ENCODE measurements around the gene AURKB. TPM values are rescaled to one million over a fixed set of nuclear protein-coding genes. Genes with fewer than 3 reads are reported as not detected.

The AURKB gene
- total RNA-seq, 1 experiment from 2014 or later, result 71.0 TPM

DNA sequence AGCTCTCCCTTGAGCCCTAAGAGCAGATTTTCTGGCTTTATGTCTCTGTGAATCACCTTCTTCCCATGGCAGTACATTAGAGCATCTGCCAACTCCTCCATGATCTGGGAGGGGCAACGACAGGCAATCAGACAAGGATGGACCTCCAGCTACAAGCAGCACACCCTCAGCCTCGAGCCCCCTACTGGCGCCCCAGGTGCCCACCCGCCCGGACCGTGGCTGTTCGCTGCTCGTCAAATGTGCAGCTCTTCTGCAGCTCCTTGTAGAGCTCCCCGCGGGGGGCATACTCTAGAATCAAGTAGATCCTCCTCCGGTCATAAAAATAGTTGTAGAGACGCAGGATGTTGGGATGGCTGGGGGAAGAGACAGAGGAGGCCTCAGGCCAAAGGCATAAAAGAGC lies 3.8 kb downstream of the AURKB start:
- H3K9me3 ChIP-seq (ENCODE audit: low read length), result no peaks in the 10 kb centered on the region
- H3K4me3 ChIP-seq (ENCODE audit: low read length), result no peak overlapping the region
- H3K4me1 ChIP-seq (ENCODE audit: low read length), result peaks cover 21% of the 10 kb centered on the region
- no peak for DNase-seq
- H3K27ac ChIP-seq (ENCODE audit: low read length), result no peak overlapping the region
- H3K36me3 ChIP-seq (ENCODE audit: insufficient read depth, low read length), result peaks cover 29% of the 10 kb centered on the region
- no peak overlapping the region for H2AFZ ChIP-seq (ENCODE audit: low read length)
- no peaks in the 10 kb centered on the region for H3K9me2 ChIP-seq (replicated peaks; ENCODE audit: insufficient read depth, low read length)
- H4K20me1 ChIP-seq (ENCODE audit: insufficient read depth, low read depth, low read length), result 0 out of 2 replicates have a peak, but pooled peaks cover 3% of the 10 kb centered on the region
- no peaks in the 10 kb centered on the region for H3K27me3 ChIP-seq (ENCODE audit: low read length)
- H3K79me2 ChIP-seq (ENCODE audit: low read length), result peaks cover 26% of the 10 kb centered on the region
- H3K4me2 ChIP-seq (ENCODE audit: low read depth, low read length, poor library complexity, severe bottlenecking), result no peak overlapping the region
- H3K9ac ChIP-seq (ENCODE audit: low read length), result no peak overlapping the region

DNA sequence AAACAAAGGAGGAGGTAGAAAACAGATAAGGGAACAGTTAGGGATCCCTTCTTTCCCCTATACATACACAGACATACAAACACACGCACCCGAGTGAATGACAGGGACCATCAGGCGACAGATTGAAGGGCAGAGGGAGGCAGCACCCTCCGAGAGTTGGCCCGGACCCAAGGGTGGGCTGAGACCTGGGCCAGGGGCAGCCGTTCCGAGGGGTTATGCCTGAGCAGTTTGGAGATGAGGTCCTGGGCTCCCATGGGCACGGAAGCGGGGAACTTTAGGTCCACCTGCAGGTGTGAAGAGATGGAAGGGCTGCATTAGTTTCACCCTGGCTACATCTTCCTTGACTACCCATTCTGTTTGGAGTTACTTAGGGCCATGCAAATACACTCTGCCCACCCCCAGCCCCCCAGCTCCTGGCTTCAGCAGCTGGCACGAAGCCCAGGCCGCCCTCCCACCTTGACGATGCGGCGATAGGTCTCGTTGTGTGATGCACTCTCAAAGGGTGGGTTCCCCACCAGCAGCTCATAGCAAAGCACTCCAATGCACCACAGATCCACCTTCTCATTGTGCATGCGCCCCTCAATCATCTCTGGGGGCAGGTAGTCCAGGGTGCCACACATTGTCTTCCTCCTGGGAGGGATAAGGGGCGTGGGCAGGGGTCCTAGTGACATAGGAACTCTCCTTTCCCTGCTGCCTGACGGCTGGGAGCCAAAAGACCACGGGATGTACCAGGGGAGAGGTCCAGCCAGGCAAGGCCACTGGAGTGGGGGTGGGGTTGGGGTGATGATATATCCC lies 5.4 kb downstream of the AURKB start:
- Histone ChIP-seq H3K4me1 (ENCODE audit: low read length) (peaks cover 13% of the 10 kb centered on the region), H4K20me1 (ENCODE audit: insufficient read depth, low read depth, low read length) (0 out of 2 replicates have a peak, but pooled peaks cover 3% of the 10 kb centered on the region), H3K79me2 (ENCODE audit: low read length) (peaks cover 22% of the 10 kb centered on the region), H3K4me3 (ENCODE audit: low read length) (no peak overlapping the region), H3K9me2 (replicated peaks; ENCODE audit: insufficient read depth, low read length) (no peaks in the 10 kb centered on the region), H3K9me3 (ENCODE audit: low read length) (no peaks in the 10 kb centered on the region), H3K9ac (ENCODE audit: low read length) (no peak overlapping the region), H3K27ac (ENCODE audit: low read length) (no peak overlapping the region), H2AFZ (ENCODE audit: low read length) (no peak overlapping the region), H3K27me3 (ENCODE audit: low read length) (no peaks in the 10 kb centered on the region), H3K4me2 (ENCODE audit: low read depth, low read length, poor library complexity, severe bottlenecking) (no peak overlapping the region), H3K36me3 (ENCODE audit: insufficient read depth, low read length) (peaks cover 29% of the 10 kb centered on the region)
- no peak for DNase-seq

DNA sequence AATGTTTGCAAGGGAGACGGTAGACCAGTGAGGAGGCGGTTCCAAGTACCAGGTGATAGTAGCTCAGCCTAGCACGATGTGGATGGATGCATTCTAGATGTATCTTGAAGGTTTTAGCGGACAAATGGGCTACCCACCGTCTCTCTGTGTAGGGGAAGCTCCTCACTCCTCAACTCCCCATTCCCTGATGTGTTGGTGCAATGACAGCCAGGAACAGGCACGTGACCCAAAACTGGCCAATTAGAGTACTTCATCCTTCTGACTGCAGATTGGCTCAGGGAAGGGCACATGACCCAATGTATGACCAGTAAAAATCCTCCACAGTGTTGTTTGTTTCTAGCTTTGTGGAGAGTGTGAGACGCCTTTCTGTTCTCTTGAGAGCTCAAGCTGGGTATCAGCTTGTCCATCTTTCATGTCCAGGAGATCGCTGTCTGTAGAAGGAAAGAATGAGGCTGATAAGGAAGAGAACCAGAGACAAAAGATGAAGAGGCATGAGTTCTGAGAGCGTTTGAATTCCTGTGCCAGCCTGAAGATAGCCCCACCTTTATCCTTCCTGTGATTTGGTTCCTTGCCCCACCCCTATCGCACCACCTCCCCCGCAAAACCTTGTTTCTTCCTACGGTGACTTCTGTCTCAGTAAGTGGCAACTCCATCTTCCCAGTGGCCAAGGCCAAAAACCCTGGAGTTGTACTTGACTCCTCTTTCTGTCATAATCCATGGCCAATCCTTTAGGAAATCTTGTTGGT lies 18.1 kb downstream of the AURKB start:
- peak overlapping the region; percentile 64 for H3K4me3 ChIP-seq (ENCODE audit: low read length)
- H3K27ac ChIP-seq (ENCODE audit: low read length), result peak overlapping the region; percentile 66
- no peaks in the 10 kb centered on the region for H3K9me3 ChIP-seq (ENCODE audit: low read length)
- no peaks in the 10 kb centered on the region for H3K9me2 ChIP-seq (replicated peaks; ENCODE audit: insufficient read depth, low read length)
- no peaks in the 10 kb centered on the region for H3K27me3 ChIP-seq (ENCODE audit: low read length)
- H3K79me2 ChIP-seq (ENCODE audit: low read length), result peaks cover 21% of the 10 kb centered on the region
- peaks cover 46% of the 10 kb centered on the region for H3K4me1 ChIP-seq (ENCODE audit: low read length)
- H3K9ac ChIP-seq (ENCODE audit: low read length), result peak overlapping the region; percentile 70
- H2AFZ ChIP-seq (ENCODE audit: low read length), result peak overlapping the region; percentile 36; the same call in 1 of the 2 replicates
- peaks cover 12% of the 10 kb centered on the region; the same call in 1 of the 2 replicates for H4K20me1 ChIP-seq (ENCODE audit: insufficient read depth, low read depth, low read length)
- DNase-seq, result peak; percentile 93
- peak overlapping the region; percentile 69 for H3K4me2 ChIP-seq (ENCODE audit: low read depth, low read length, poor library complexity, severe bottlenecking)
- H3K36me3 ChIP-seq (ENCODE audit: insufficient read depth, low read length), result no peaks in the 10 kb centered on the region

DNA sequence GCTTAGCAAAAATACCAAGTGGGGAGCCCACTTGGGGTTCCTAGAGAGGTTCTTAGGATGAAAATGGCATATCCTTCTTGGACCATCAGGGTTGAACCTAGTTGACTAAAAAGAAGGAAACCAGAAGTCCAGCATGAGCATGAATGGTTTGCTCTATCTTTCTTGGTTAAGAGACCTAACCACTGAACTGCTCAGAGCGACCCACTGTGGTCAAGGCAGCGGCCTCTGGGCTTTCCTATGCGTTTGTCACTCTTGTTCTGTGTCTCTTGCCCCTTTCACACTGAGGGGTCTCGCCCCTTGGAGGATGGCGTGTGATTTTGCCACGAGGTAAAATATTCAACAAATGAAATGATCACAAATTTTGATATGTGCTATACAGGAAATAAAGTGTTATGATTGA lies 19.9 kb downstream of the AURKB start:
- peak overlapping the region; percentile 57; the same call in 1 of the 2 replicates for H3K4me3 ChIP-seq (ENCODE audit: low read length)
- H4K20me1 ChIP-seq (ENCODE audit: insufficient read depth, low read depth, low read length), result peaks cover 12% of the 10 kb centered on the region; the same call in 1 of the 2 replicates
- H3K27ac ChIP-seq (ENCODE audit: low read length), result peak overlapping the region; percentile 49
- H3K4me1 ChIP-seq (ENCODE audit: low read length), result peaks cover 46% of the 10 kb centered on the region
- no peaks in the 10 kb centered on the region for H3K36me3 ChIP-seq (ENCODE audit: insufficient read depth, low read length)
- peak overlapping the region; percentile 13; the same call in 1 of the 2 replicates for H2AFZ ChIP-seq (ENCODE audit: low read length)
- peaks cover 21% of the 10 kb centered on the region for H3K79me2 ChIP-seq (ENCODE audit: low read length)
- peak overlapping the region; percentile 60 for H3K9ac ChIP-seq (ENCODE audit: low read length)
- no peaks in the 10 kb centered on the region for H3K9me2 ChIP-seq (replicated peaks; ENCODE audit: insufficient read depth, low read length)
- H3K4me2 ChIP-seq (ENCODE audit: low read depth, low read length, poor library complexity, severe bottlenecking), result peak overlapping the region; percentile 74
- H3K27me3 ChIP-seq (ENCODE audit: low read length), result no peaks in the 10 kb centered on the region
- no peak for DNase-seq
- no peaks in the 10 kb centered on the region for H3K9me3 ChIP-seq (ENCODE audit: low read length)

DNA sequence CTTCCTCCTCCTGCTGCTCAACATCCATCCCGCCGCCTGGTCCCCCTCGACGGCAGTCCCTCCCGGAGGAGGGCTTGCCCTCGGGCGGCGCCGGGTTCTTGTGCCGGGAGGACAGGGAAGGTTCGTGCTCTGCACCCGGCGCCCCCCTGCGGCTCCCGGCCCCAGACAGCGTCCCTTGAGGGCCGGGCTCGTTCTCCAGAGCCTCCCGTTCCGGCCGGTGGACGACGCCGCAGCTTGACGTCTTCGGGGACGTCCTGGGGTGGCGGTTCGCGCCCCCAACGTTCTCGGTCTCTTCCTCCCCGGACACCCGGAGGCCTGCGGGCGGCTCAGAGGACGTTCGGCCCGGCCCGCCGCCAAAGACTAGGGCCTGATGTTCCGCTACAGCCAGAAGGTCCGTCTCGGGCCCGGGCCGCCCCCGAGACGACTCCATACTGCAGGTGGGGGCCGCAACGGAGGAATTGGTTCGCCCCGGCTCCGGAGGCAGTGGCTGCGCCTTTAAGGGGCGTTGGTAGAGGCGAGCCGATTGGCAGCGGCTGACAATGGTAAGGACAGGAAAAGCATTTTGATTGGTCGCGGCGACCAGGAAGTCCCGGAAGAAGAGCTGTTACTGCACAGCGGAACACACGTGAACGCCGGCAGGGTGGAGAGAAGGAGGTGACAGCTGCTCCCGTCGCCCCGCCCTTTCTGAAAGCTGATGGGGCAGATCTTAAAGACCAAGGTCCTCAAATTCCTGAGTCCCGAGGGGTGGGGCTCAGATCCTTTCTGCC lies 20.5 kb downstream of the AURKB start, which contains the start of gene BORCS6:
TSS of gene BORCS6 (minus strand) at position 470 of the 767 bp plus-strand sequence. CDS start at position 430, 40 bp downstream.
- H4K20me1 ChIP-seq (ENCODE audit: insufficient read depth, low read depth, low read length), result peaks cover 12% of the 10 kb centered on the region; the same call in 1 of the 2 replicates
- H3K79me2 ChIP-seq (ENCODE audit: low read length), result peaks cover 21% of the 10 kb centered on the region
- H3K9me2 ChIP-seq (replicated peaks; ENCODE audit: insufficient read depth, low read length), result no peaks in the 10 kb centered on the region
- DNase-seq, result peak; percentile 98
- no peaks in the 10 kb centered on the region for H3K27me3 ChIP-seq (ENCODE audit: low read length)
- peak within 1 kb of the TSS; percentile 47; the same call in 1 of the 2 replicates for H2AFZ ChIP-seq (ENCODE audit: low read length)
- H3K4me3 ChIP-seq (ENCODE audit: low read length), result peak within 1 kb of the TSS; percentile 73
- no peaks in the 10 kb centered on the region for H3K9me3 ChIP-seq (ENCODE audit: low read length)
- peak within 1 kb of the TSS; percentile 83 for H3K9ac ChIP-seq (ENCODE audit: low read length)
- H3K4me1 ChIP-seq (ENCODE audit: low read length), result peaks cover 47% of the 10 kb centered on the region
- H3K36me3 ChIP-seq (ENCODE audit: insufficient read depth, low read length), result no peaks in the 10 kb centered on the region
- peak within 1 kb of the TSS; percentile 86 for H3K27ac ChIP-seq (ENCODE audit: low read length)
- H3K4me2 ChIP-seq (ENCODE audit: low read depth, low read length, poor library complexity, severe bottlenecking), result peak within 1 kb of the TSS; percentile 99

DNA sequence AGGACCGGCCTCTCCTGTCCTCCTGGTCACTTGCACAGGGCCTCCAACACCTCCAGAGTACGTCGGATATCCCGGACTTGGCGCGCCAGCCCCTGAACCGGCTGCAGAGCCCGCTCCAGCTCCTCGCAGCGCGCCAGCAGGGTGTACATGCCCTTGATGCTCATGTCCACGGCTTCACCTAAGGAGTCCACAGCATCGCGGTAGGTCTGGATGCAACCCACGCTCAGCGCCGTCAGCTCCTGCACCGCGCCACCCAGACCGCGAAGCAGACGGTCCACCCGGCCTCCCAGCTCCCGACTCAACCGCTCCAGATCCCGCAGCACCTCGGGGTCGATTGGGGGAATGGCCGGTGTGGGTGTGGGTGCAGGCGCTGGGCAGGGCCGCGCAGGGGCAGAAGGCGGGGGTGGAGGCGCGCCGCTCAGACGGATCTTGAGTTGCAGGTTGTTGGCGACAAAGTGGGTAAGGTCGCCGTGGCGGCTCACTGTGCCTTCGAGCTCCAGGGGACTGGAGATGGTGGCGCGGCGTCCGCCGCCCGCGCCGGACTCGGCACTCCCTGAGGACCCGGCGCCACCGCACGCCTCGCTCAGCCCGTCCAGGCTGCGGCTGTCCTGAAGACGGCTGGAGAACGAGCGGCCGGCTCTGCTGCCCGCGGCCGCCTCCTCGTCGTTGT lies 21.2 kb downstream of the AURKB start:
- H3K27ac ChIP-seq (ENCODE audit: low read length), result peak overlapping the region; percentile 86
- no peaks in the 10 kb centered on the region for H3K27me3 ChIP-seq (ENCODE audit: low read length)
- H4K20me1 ChIP-seq (ENCODE audit: insufficient read depth, low read depth, low read length), result peaks cover 12% of the 10 kb centered on the region; the same call in 1 of the 2 replicates
- H2AFZ ChIP-seq (ENCODE audit: low read length), result 0 out of 2 replicates have a peak overlapping the region, but pooled peaks have one; percentile 47
- no peaks in the 10 kb centered on the region for H3K9me3 ChIP-seq (ENCODE audit: low read length)
- no peaks in the 10 kb centered on the region for H3K9me2 ChIP-seq (replicated peaks; ENCODE audit: insufficient read depth, low read length)
- H3K4me1 ChIP-seq (ENCODE audit: low read length), result peaks cover 47% of the 10 kb centered on the region
- peaks cover 21% of the 10 kb centered on the region for H3K79me2 ChIP-seq (ENCODE audit: low read length)
- H3K36me3 ChIP-seq (ENCODE audit: insufficient read depth, low read length), result no peaks in the 10 kb centered on the region
- H3K4me2 ChIP-seq (ENCODE audit: low read depth, low read length, poor library complexity, severe bottlenecking), result peak overlapping the region; percentile 99
- peak; percentile 58 for DNase-seq
- peak overlapping the region; percentile 83 for H3K9ac ChIP-seq (ENCODE audit: low read length)
- peak overlapping the region; percentile 73 for H3K4me3 ChIP-seq (ENCODE audit: low read length)

DNA sequence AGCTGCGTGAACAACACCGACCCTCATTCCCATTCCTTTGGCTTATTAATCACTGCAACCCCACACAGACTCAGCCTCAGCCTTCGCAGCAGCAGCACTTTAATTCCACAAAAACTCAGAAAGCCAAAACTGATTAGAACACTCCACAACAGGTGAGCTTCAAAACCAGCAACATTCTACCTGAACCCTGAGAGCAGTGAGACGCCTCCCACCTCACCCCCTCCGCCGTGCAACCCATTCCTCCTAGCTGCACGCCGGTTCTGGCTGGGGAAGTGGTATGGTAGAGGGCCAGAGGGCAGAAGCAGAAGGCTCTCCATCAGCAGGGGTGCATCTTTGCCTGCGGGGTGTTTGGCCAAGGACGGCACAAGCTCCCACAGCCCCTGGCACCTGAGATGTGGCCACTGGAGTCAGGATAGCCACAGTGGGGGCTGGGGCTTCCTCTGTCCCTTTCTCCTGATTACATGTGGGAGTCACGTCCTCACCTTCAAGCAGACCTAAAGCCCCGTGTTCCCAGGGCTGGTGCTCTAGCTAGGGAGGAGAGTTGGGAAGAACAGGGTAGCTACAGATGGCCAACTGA lies 22.0 kb downstream of the AURKB start:
- DNase-seq, result peak; percentile 77
- Histone ChIP-seq H3K27me3 (ENCODE audit: low read length) (no peaks in the 10 kb centered on the region), H3K9ac (ENCODE audit: low read length) (peak overlapping the region; percentile 83), H3K27ac (ENCODE audit: low read length) (peak overlapping the region; percentile 86), H3K4me3 (ENCODE audit: low read length) (peak overlapping the region; percentile 73), H4K20me1 (ENCODE audit: insufficient read depth, low read depth, low read length) (peaks cover 12% of the 10 kb centered on the region; the same call in 1 of the 2 replicates), H3K36me3 (ENCODE audit: insufficient read depth, low read length) (no peaks in the 10 kb centered on the region), H3K9me2 (replicated peaks; ENCODE audit: insufficient read depth, low read length) (no peaks in the 10 kb centered on the region), H3K4me1 (ENCODE audit: low read length) (peaks cover 47% of the 10 kb centered on the region), H3K79me2 (ENCODE audit: low read length) (peaks cover 21% of the 10 kb centered on the region), H3K4me2 (ENCODE audit: low read depth, low read length, poor library complexity, severe bottlenecking) (peak overlapping the region; percentile 99), H3K9me3 (ENCODE audit: low read length) (no peaks in the 10 kb centered on the region), H2AFZ (ENCODE audit: low read length) (no peak overlapping the region)
